Measurements from ENCODE around the gene CACNA1I.
A peak's percentile ranks its signal among the peaks of the same experiment; 100 is the strongest.

CACNA1I gene

DNA sequence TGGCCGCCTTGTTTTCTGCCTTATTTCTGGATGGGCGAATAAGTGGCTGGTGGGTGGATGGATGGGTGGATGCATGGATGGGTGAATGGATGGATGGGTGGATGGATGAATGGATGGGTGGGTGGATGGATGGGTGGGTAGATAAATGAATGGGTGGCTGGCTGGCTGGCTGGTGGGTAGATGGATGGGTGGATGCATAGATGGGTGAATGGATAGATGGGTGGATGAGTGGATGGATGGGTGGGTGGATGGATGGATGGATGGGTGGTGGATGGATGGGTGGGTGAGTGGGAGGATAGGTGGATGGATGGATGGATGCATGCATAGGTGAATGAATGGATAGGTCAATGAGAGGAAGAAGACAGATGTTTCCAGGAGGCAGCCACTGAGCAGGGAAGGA is 98.9 kb downstream of the CACNA1I start:
- no peak for DNase-seq

DNA sequence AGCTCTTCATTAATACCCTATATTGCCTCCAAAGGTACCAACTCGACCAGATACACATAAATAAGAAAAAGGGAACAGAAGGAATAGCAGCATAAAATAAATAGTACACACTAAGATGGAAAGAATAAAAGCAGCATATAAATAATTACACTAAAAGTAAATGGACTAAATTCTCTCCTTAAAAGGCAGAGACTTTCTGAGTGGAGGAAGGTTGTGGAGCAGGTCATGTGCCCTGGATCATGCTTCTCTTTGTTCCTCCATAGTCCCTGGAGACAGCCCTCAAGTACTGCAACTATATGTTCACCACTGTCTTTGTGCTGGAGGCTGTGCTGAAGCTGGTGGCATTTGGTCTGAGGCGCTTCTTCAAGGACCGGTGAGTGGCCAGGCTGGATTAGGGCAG is 101.4 kb downstream of the CACNA1I start:
- no peak for DNase-seq

DNA sequence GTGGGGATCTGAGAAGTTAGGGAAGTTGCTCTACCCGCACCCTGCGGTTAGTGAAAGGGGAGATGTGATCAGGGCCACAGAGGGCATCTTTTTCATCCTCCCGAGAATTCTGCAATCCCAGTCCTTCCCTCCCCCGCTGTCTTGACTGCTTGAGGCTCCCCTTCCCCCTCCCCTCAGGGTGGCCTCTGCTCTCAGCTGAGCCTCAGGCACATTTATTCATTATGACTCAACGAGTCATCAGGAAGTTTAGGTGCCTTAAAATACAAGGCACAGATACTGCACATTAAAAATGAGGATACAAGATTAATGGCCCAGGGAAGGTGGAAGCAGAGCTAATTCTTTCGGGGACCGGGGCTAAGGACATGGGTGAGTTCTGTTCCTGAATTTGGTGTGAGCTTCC is 104.0 kb downstream of the CACNA1I start:
- peak; percentile 49 for DNase-seq

DNA sequence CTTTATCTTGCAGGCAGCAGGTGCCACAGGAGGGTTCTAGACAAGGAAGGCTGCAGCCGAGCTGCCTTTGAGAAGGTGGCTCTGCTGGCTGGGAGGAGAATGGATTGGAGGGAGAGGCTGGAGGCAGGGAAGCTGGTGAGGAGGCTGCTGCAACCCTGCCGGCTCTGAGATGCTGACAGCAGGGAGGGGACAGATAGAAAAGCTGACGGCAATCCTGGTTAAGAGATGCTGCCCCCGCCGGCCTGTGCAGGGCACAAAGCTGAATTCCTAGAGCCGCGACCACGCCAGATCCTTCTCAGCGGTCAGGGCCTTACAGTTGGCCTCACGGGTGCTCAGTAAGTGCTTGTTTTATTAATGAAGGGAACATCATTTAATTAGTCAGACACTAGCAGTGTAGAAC is 105.4 kb downstream of the CACNA1I start:
- no peak for DNase-seq

GRCh38 chr22:39677967-39678366 is 107.4 kb downstream of the CACNA1I start:
- DNase-seq: no peak

DNA sequence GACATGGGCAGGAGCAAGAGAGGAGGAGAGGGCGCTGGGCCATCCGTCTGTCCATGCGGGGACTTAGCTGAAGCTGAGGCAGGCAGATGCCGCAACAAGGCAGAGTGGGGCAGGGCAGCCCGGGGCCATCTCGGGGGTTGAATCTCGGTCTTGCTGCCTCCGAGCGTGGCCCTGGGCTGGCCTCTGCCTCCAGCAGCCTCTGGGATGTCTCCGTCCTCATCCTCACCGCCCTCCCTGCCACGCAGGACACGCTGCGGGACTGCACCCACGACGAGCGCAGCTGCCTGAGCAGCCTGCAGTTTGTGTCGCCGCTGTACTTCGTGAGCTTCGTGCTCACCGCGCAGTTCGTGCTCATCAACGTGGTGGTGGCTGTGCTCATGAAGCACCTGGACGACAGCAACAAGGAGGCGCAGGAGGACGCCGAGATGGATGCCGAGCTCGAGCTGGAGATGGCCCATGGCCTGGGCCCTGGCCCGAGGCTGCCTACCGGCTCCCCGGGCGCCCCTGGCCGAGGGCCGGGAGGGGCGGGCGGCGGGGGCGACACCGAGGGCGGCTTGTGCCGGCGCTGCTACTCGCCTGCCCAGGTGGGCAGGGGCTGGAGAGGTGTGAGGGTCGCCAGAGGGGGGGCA is 108.4 kb downstream of the CACNA1I start:
- no peak for DNase-seq

DNA sequence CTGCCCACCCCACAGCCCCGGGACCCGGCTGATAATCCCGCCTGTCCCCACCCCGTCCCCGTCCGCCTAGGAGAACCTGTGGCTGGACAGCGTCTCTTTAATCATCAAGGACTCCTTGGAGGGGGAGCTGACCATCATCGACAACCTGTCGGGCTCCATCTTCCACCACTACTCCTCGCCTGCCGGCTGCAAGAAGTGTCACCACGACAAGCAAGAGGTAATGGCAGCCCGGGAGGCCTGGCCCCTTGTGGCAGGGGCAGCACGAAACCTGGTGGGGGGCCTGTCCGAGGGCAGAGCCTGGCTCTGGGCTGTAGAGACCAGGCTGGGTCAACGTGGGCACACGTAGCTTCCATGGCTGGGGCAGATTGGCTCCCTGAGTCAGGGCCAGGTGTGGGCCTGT is 109.1 kb downstream of the CACNA1I start:
- no peak for DNase-seq

DNA sequence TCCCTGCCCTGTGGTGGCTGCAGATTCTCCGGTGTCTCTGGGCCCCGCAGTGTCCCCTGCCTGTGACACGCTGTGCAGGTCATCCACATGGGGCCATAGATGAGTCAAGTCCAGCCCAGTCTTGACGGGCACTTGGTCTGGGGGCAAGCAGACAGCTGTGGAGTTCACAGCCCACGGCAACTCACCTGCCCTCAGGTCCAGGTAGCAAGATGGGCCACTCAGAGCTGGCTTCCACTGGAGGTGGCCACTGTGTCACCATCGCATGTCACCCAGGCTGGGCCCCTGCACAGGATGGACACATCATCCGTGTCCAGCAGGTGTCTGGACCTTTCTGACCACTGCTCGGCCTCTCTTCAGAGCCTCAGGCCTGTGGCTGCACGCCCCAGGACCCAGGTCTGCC is 109.9 kb downstream of the CACNA1I start:
- DNase-seq: no peak

DNA sequence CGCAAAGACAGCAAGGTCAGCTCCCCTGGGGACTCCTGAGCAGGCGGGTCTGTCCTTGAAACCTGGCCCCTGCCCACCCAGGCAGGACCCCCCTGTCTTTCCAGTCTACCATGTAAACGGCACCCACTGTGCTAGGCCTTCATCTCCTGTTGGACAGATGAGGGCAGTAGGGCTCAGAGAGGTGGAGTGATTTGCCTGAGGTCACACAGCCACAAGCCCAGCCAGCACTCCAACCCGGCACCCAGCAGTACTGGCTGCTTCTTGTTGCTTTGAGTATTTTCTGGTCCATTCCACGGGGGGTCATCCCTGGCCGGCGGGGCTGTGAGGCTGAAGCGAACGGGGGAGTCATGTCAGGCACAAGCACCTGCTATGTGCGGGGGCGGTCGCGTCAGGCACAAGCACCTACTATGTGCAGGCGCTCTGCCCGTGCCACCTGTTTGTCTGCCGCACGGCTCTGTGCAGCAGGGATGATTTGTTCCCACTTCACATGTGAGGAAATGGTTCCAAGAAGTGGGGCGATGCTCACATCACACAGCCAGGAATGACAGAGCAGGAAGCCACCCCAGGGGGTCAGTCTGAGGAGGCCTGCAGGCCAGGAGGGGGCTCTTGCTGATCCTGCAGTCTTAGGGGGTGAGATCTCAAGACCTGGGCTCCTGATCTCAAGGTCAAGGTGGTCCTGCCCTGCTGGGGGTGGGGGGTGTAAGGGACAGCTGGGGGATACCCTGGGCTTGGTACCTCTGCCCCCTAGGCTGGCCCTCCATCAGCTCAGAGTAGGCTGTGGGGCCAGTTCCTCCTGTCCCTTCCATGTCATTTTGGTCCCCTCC is 110.7 kb downstream of the CACNA1I start:
- no peak for DNase-seq

- no peak for DNase-seq
Observed at GRCh38 chr22:39682994-39683393, 112.4 kb downstream of the CACNA1I start.

- DNase-seq: no peak
Observed at GRCh38 chr22:39683639-39684038, 113.1 kb downstream of the CACNA1I start.

DNA sequence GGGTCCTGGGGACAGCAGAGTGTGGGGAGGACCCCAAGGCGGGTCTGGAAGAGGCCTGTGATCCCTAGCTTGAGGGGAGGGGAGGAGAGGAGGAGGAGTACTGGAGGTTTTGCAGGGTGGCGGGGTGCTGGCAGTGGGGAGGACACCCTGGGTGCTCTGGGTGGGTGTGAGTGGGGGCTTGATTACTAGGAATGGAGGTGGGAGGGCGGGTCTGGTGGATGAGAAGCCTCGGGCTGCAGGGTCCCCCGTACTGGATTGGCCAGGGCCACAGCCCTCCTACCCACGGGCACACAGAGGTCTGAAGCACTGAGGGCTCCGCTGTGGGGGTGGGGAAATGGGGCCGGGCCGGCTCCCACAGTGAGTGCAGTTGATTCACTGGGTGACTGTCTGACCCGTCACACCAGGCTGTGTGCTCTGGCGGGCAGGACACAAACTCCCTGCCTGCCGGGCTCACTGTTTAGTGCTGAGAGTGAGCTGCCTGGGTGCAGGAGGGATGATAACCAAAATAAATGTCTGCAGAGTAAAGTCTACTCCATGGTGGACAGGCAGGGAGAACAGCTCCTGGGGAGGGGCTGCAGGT is 114.2 kb downstream of the CACNA1I start:
- DNase-seq: no peak

DNA sequence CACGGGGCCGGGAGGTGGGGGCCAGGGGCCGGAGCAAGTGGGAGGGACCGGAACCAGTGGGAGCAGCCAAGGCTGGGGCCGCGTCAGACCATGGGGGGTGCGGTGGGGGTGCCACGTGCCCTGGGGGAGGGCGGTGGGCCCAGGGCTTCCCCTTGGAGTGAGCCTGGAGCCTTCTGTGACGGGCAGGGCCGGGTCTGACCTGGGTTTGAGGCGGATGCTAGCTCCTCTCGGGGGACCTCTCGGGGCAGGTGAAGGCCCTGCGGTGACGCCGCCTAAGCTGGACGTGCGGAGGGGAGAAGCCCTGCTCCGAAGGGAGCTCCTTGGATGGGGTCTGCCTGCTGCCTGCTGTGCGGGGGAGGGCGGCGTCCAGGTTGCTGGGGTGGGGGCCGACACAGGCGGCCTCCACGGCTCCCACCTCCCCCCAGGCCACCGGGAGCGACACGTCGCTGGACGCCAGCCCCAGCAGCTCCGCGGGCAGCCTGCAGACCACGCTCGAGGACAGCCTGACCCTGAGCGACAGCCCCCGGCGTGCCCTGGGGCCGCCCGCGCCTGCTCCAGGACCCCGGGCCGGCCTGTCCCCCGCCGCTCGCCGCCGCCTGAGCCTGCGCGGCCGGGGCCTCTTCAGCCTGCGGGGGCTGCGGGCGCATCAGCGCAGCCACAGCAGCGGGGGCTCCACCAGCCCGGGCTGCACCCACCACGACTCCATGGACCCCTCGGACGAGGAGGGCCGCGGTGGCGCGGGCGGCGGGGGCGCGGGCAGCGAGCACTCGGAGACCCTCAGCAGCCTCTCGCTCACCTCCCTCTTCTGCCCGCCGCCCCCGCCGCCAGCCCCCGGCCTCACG is 115.0 kb downstream of the CACNA1I start:
- no peak for DNase-seq

DNA sequence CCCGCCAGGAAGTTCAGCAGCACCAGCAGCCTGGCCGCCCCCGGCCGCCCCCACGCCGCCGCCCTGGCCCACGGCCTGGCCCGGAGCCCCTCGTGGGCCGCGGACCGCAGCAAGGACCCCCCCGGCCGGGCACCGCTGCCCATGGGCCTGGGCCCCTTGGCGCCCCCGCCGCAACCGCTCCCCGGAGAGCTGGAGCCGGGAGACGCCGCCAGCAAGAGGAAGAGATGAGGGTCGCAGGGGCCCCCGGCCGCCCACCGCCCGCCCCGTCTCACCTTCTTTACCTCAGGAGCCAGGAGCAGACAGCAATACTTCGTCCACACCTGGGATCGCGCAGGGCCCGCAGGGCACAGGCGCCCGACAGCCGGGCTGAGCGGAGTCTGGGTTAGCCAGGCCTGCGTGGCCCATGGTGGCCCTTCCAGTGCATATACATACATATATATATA is 115.6 kb downstream of the CACNA1I start:
- DNase-seq: no peak

DNA sequence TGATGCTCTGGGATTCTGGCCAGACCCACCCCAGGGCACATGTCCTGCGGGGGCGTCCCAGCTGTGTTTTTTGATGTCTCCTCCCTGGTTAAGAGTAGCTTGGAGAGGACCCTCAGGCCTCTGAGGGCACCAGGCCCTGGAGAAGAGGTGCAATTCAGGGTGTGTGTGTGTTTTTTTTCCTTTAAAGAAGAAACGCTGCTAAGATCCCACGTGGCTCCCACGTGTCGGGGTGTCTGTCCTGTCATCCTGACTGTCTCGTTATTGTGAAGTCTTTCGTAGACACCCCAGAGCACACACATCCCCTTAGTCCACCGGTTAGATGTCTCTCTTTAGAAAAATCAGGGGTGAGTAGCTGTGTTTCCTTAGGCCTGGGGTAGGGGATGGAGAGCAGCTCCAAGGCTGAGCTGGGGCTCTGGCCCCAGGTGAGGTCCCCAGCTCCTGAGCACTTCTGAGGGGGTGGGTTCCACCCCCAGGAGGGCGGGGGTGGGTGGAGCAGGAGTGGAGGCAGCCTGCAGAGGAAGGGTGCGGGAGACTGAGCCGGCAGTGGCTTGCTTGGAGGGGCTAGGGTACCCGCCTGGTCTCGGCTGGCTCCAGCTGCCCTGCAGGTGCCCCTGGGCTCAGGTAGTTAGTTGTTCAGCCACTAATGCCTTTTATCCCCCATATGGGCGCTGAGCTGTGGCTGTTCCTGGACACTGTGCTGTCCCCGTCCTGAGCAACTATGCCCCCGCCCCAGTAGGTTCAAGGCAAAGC is 116.4 kb downstream of the CACNA1I start:
- DNase-seq: no peak

GRCh38 chr22:39688186-39688785 is 117.7 kb downstream of the CACNA1I start:
- no peak for DNase-seq

DNA sequence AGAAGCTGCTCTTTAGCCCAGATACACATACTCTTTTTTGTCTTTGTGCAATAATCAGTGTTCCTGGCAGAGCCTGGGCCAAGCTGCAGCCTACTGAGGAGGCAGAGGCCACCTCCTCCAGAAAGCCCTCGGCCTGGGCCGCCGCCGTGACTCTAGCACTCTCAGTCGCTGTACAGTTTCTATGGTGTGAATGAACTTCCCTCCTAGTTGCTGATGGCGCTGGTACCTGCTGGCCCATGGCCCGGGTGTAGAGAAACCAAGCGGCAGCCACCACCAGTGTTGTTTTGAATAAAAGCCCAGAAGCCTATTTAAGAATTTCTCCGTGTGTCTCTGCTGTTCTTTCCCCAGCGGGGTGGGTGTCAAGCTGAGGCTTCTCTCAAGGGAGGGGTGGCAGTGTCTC is 118.9 kb downstream of the CACNA1I start:
- DNase-seq: no peak

DNA sequence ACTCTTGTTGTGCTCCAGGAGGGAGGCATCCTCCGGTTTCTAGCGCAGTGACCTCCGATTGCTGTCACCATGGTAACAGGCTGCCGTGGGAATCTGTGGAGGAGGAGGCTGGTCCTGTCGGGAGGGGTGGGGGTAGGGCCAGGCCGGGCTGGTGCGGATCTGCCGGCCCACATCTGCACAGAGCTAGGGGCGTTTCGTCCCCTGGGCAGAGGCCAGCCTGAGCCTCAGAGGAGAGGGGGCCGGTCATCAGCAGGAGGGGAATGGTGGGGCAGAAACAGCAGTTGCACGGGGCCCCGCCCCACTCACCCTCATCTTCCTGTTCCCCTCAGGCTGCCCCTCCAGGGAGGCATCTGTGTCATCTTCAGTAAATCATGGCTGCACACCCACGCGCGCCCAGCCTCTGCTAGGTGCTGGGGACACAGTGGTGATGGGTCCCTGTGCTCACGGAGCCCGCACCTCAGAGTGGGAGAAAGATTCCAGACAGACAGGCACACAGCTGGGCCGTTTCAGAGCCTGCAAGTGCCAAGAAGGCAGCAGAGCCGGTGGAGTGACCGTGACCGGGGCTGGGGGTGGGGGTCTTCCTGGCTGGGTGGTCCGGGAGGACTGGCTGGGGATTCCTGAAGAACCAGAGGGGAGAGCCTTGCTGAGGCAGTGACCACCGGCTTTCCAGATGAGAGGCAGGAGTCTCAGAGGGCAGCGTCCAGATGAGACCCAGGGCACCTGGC is 120.5 kb downstream of the CACNA1I start:
- DNase-seq: no peak

GRCh38 chr22:39693943-39694500 is 123.5 kb downstream of the CACNA1I start:
- no peak for DNase-seq

DNA sequence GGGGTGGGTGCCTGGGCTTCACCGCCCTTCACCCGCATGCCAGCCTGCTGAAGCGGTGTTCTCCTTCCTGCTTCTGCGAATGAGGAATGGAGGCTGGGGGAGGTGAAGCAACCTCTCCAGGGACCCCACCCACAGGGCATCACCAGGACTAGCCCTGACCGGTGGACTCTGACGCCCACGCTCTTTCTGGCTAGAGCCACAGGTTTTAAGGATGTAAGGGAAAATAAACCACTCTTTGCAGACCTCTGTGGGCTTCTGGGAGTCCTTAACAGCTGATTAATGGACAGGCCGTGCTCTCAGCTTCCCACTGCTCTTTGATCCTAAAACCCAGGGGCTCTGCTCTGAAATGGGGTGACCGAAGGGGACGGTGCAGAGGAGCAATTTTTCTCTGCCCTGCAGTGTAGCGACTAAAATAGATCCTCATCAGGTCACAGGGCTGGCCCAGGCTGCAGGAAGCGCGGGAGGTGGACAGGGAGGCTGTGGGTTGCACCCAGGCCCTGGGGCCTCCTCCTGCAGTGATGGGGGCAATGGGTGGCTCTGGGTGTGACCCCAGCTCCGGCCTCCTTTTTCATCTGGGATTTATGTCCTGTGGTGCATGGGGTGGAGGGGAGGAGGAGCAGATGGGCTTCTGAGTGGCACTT is 127.4 kb downstream of the CACNA1I start:
- DNase-seq: no peak

Data from fibroblast of skin of abdomen (primary cell).